SK-N-SH (cell line): ENCODE data around the gene MADD. TPM values are rescaled to one million over a fixed set of nuclear protein-coding genes. Genes with fewer than 3 reads are reported as not detected.

Source experiments
- CTCF ChIA-PET: fragments of 300-600, 350-600 bp; formaldehyde crosslinking; extraction: SDS; loops from one replicate; lab custom pipeline; 2021; lab: Yijun Ruan, JAX
- POLR2A ChIA-PET: fragments of 350-600 bp; sonication (Branson Sonifier 250); formaldehyde crosslinking; extraction: SDS; loops from one replicate; lab custom pipeline; 2020; ENCODE audit warnings: antibody characterized with exemption, inconsistent platforms; lab: Yijun Ruan, JAX
- DNase-seq: peaks from one replicate; pipeline ENCODE4 v3.0.0; 2012
- H2AFZ ChIP-seq: fragments of 200-600 bp; sonication (generic); 2 replicates; pipeline ENCODE4 v1.8.1; 2016; ENCODE audit warnings: antibody characterized with exemption, mild to moderate bottlenecking, low read depth
- H3F3A ChIP-seq: fragments of 200-600 bp; sonication (generic); replicated peaks from 2 replicates; pipeline ENCODE3; 2016; ENCODE audit warnings: antibody characterized with exemption, mild to moderate bottlenecking; ENCODE audit not compliant: insufficient read depth
- H3K27ac ChIP-seq, 2 experiments: fragments of 200-500 bp in 1 of 2; fragments of 200-600 bp in 1 of 2; sonication (Bioruptor generic) in 1 of 2; sonication (generic), shearing (Covaris generic) in 1 of 2; 2 replicates each; pipeline versions ENCODE4 v1.5.1 to v1.6.1; 2014 to 2016; ENCODE audit warnings: low read depth in 2 of 2, inconsistent platforms in 1 of 2, low read length in 1 of 2, mild to moderate bottlenecking in 1 of 2, mixed read lengths in 1 of 2
- H3K27me3 ChIP-seq: fragments of 200-600 bp; sonication (generic), shearing (Covaris generic); 2 replicates; pipeline ENCODE4 v1.6.1; 2016; ENCODE audit warnings: mixed run types; ENCODE audit not compliant: insufficient read depth
- H3K36me3 ChIP-seq, 2 experiments: fragments of 200-500 bp in 1 of 2; fragments of 200-600 bp in 1 of 2; sonication (Bioruptor generic) in 1 of 2; sonication (generic) in 1 of 2; replicated peaks in 1 of 2; 2 replicates each; pipeline versions ENCODE3 to v1.5.1; 2014 to 2016; ENCODE audit warnings: low read length in 1 of 2, mild to moderate bottlenecking in 1 of 2; ENCODE audit not compliant: insufficient read depth in 2 of 2, control insufficient read depth in 1 of 2
- H3K4me1 ChIP-seq, 2 experiments: fragments of 200-500 bp in 1 of 2; fragments of 200-600 bp in 1 of 2; sonication (Bioruptor generic) in 1 of 2; sonication (generic), shearing (Covaris generic) in 1 of 2; 2 replicates each; pipeline versions ENCODE4 v1.5.1 to v1.6.1; 2014 to 2016; ENCODE audit warnings: low read depth in 1 of 2, low read length in 1 of 2, mixed run types in 1 of 2; ENCODE audit not compliant: insufficient read depth in 2 of 2, control insufficient read depth in 1 of 2
- H3K4me2 ChIP-seq: fragments of 200-600 bp; sonication (generic), shearing (Covaris generic); 2 replicates; pipeline ENCODE4 v1.6.1; 2017; ENCODE audit warnings: mixed run types
- H3K4me3 ChIP-seq, 2 experiments: fragments of 200-500 bp in 1 of 2; fragments of 200-600 bp in 1 of 2; sonication (Bioruptor generic) in 1 of 2; sonication (generic), shearing (Covaris generic) in 1 of 2; 2 replicates each; pipeline versions ENCODE4 v1.5.1 to v1.8.1; 2014 to 2016; ENCODE audit warnings: low read depth in 2 of 2, inconsistent platforms in 1 of 2, low read length in 1 of 2, mild to moderate bottlenecking in 1 of 2, mixed read lengths in 1 of 2, moderate library complexity in 1 of 2
- H3K79me2 ChIP-seq: fragments of 200-600 bp; sonication (generic); 2 replicates; pipeline ENCODE4 v1.8.1; 2017; ENCODE audit warnings: mild to moderate bottlenecking; ENCODE audit not compliant: insufficient read depth
- H3K9ac ChIP-seq: fragments of 200-600 bp; sonication (generic); 2 replicates; pipeline ENCODE4 v1.6.1; 2017; ENCODE audit warnings: mixed run types
- H3K9me2 ChIP-seq: fragments of 200-600 bp; sonication (generic); 2 replicates; pipeline ENCODE4 v1.6.1; 2017; ENCODE audit warnings: mixed run types
- H3K9me3 ChIP-seq: fragments of 200-600 bp; sonication (generic); 2 replicates; pipeline ENCODE4 v1.6.1; 2017; ENCODE audit warnings: mixed run types, mild to moderate bottlenecking, moderate library complexity
- H4K20me1 ChIP-seq: fragments of 200-600 bp; sonication (generic); 2 replicates; pipeline ENCODE4 v1.6.1; 2017; ENCODE audit warnings: mild to moderate bottlenecking, mixed run types; ENCODE audit not compliant: insufficient read depth
- ELF1 ChIP-seq: IDR thresholded peaks from 2 replicates; pipeline ENCODE4 v1.4.0; 2012
- EP300 ChIP-seq, 2 experiments: IDR thresholded peaks; 2 replicates each; pipeline versions ENCODE4 v1.4.0 to v1.6.1; 2012; ENCODE audit warnings: borderline replicate concordance in 1 of 2, low read depth in 1 of 2, low read length in 1 of 2
- FOXJ3 ChIP-seq: sonication (generic); formaldehyde crosslinking; IDR thresholded peaks from 2 replicates; pipeline ENCODE4 v1.5.1; 2020; ENCODE audit warnings: mild to moderate bottlenecking, missing genetic modification reagents
- GABPA ChIP-seq: IDR thresholded peaks from 2 replicates; pipeline ENCODE4 v1.4.0; 2012; ENCODE audit warnings: low read depth, mild to moderate bottlenecking
- GATA2 ChIP-seq: sonication (generic); formaldehyde crosslinking; IDR thresholded peaks from 2 replicates; pipeline ENCODE4 v1.5.0; 2020; ENCODE audit warnings: mild to moderate bottlenecking, missing genetic modification reagents
- IRF3 ChIP-seq: fragments of 150-350 bp; IDR thresholded peaks from 2 replicates; pipeline ENCODE4 v1.6.1; 2016; ENCODE audit warnings: mild to moderate bottlenecking, low read depth, low read length
- JUND ChIP-seq: IDR thresholded peaks from 2 replicates; pipeline ENCODE4 v1.4.0; 2012
- MAX ChIP-seq: IDR thresholded peaks from 2 replicates; pipeline ENCODE4 v1.4.0; 2012; ENCODE audit warnings: low read depth
- MXI1 ChIP-seq: IDR thresholded peaks from 2 replicates; pipeline ENCODE4 v1.6.1; 2012; ENCODE audit warnings: mild to moderate bottlenecking, low read depth, low read length, improper control_type of control experiment
- NFIC ChIP-seq: IDR thresholded peaks from 2 replicates; pipeline ENCODE4 v1.4.0; 2012; ENCODE audit warnings: borderline replicate concordance
- POLR2AphosphoS5 ChIP-seq: IDR thresholded peaks from 2 replicates; pipeline ENCODE4 v1.6.1; 2012; ENCODE audit warnings: low read depth, low read length
- RAD21 ChIP-seq: IDR thresholded peaks from 2 replicates; pipeline ENCODE4 v1.6.1; 2012; ENCODE audit warnings: mild to moderate bottlenecking, low read length
- RCOR1 ChIP-seq: fragments of 150-350 bp; IDR thresholded peaks from 2 replicates; pipeline ENCODE4 v1.6.1; 2017; ENCODE audit warnings: antibody characterized with exemption, low read length
- RFX5 ChIP-seq: IDR thresholded peaks from 2 replicates; pipeline ENCODE4 v1.6.1; 2012; ENCODE audit warnings: mild to moderate bottlenecking, improper control_type of control experiment, low read length
- SMC3 ChIP-seq: IDR thresholded peaks from 2 replicates; pipeline ENCODE4 v1.6.1; 2012; ENCODE audit warnings: low read depth, low read length, improper control_type of control experiment
- USF1 ChIP-seq: IDR thresholded peaks from 2 replicates; pipeline ENCODE4 v1.4.0; 2012; ENCODE audit warnings: low read depth, borderline replicate concordance
- YY1 ChIP-seq: IDR thresholded peaks from 2 replicates; pipeline ENCODE4 v1.4.0; 2012; ENCODE audit warnings: low read depth, mild to moderate bottlenecking
- ZBTB33 ChIP-seq: IDR thresholded peaks from 2 replicates; pipeline ENCODE4 v1.4.0; 2012; ENCODE audit warnings: low read depth, borderline replicate concordance
- whole genome bisulfite sequencing: methylation state at CpG from one replicate; pipeline ENCODE4 v1.1.6; 2017; ENCODE audit warnings: low lambda C conversion rate; 5-methylcytosine and 5-hydroxymethylcytosine counted together
- polyA plus RNA-seq, 3 experiments: library from polyadenylated mRNA; depleted of rRNA; stranded (reverse); fragments of >200 nt; gene quantifications; 2 replicates each; pipeline ENCODE4 v1.2.3, GENCODE V29; 2012
- TF ChIP-seq, protein P1 (sequence below): IDR thresholded peaks from 2 replicates; pipeline ENCODE4; 2012
- TF ChIP-seq, protein P2 (sequence below): fragments of 200-600 bp; sonication (generic); IDR thresholded peaks from 2 replicates; pipeline ENCODE4 v1.6.1; 2017; ENCODE audit warnings: antibody characterized with exemption, mild to moderate bottlenecking, moderate library complexity

Gene MADD
- polyA plus RNA-seq, 1 of the 3 experiments (the other 2 are of a cell fraction), result 16.4 TPM

- Histone ChIP-seq H3K9me2 (no peaks in the 10 kb centered on the region), H3K36me3 (no peaks in the 10 kb centered on the region), H3K27me3 (no peaks in the 10 kb centered on the region), H2AFZ (no peak overlapping the region), H3K4me2 (no peak overlapping the region), H3K4me1 (no peaks in the 10 kb centered on the region), H3F3A (no peaks in the 10 kb centered on the region), H4K20me1 (no peaks in the 10 kb centered on the region), H3K27ac (no peak overlapping the region), H3K4me3 (no peak overlapping the region), H3K9ac (no peak overlapping the region), H3K79me2 (no peaks in the 10 kb centered on the region), H3K9me3 (no peaks in the 10 kb centered on the region)
- TF ChIP-seq FOXJ3 (CRISPR knock-in tag) (no peak), MAX (no peak), NFIC (no peak), POLR2AphosphoS5 (no peak), YY1 (no peak), USF1 (no peak), MXI1 (no peak), JUND (no peak), EP300 (IDR thresholded peaks at IDR 0.05; ENCODE audit: borderline replicate concordance in 1 of 2, low read depth in 1 of 2, low read length in 1 of 2) (no peak), IRF3 (no peak), RFX5 (no peak), RCOR1 (no peak), ZBTB33 (no peak), RAD21 (no peak), ELF1 (no peak), GABPA (no peak), SMC3 (no peak), GATA2 (no peak)
- TF ChIP-seq, protein P1, sequence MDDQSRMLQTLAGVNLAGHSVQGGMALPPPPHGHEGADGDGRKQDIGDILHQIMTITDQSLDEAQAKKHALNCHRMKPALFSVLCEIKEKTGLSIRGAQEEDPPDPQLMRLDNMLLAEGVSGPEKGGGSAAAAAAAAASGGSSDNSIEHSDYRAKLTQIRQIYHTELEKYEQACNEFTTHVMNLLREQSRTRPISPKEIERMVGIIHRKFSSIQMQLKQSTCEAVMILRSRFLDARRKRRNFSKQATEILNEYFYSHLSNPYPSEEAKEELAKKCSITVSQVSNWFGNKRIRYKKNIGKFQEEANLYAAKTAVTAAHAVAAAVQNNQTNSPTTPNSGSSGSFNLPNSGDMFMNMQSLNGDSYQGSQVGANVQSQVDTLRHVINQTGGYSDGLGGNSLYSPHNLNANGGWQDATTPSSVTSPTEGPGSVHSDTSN, result no peak
- TF ChIP-seq, protein P2, sequence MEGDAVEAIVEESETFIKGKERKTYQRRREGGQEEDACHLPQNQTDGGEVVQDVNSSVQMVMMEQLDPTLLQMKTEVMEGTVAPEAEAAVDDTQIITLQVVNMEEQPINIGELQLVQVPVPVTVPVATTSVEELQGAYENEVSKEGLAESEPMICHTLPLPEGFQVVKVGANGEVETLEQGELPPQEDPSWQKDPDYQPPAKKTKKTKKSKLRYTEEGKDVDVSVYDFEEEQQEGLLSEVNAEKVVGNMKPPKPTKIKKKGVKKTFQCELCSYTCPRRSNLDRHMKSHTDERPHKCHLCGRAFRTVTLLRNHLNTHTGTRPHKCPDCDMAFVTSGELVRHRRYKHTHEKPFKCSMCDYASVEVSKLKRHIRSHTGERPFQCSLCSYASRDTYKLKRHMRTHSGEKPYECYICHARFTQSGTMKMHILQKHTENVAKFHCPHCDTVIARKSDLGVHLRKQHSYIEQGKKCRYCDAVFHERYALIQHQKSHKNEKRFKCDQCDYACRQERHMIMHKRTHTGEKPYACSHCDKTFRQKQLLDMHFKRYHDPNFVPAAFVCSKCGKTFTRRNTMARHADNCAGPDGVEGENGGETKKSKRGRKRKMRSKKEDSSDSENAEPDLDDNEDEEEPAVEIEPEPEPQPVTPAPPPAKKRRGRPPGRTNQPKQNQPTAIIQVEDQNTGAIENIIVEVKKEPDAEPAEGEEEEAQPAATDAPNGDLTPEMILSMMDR, result no peak
- POLR2A ChIA-PET, result interaction anchor here (0.8 kb wide), 1 partner anchor 112 kb away, joined by 3 read pairs; no protein-coding TSS in a partner anchor
- CTCF ChIA-PET, result interaction anchor here (1.0 to 5.3 kb wide), 3 partner anchors 8 to 39 kb away, joined by 3 to 26 read pairs (median 3); no protein-coding TSS in a partner anchor
- DNase-seq, result peak; percentile 17
- WGBS, result 71% methylated on average over 18 of the region's 18 CpGs
These were observed 76.1 kb downstream of the MADD start for GRCh38 chr11:47345890-47346563.
